Raji (cell line): ENCODE data around the gene ASB16.

Source experiments
- POLR2A ChIP-seq: IDR thresholded peaks from 2 replicates; pipeline ENCODE4 v1.6.1; 2011; ENCODE audit warnings: low read depth, low read length, control low read depth; ENCODE audit not compliant: insufficient read depth

The ASB16 gene

GRCh38 chr17:44144966-44145739, 25.4 kb upstream of the ASB16 start:
- no peak for TF ChIP-seq POLR2A

GRCh38 chr17:44146375-44147346, 23.8 kb upstream of the ASB16 start:
- no peak for TF ChIP-seq POLR2A

- no peak for TF ChIP-seq POLR2A
Observed at GRCh38 chr17:44147812-44148211, 22.7 kb upstream of the ASB16 start.

- no peak for TF ChIP-seq POLR2A
Observed at GRCh38 chr17:44149750-44150329, 20.7 kb upstream of the ASB16 start.

- TF ChIP-seq POLR2A: no peak
Observed at GRCh38 chr17:44152875-44153274, 17.6 kb upstream of the ASB16 start.

- TF ChIP-seq POLR2A: no peak
Observed at GRCh38 chr17:44155488-44155887, 15.0 kb upstream of the ASB16 start.

GRCh38 chr17:44159519-44160210, 10.8 kb upstream of the ASB16 start:
- TF ChIP-seq POLR2A: no peak

- TF ChIP-seq POLR2A: no peak
Observed at GRCh38 chr17:44164476-44164875, 6.0 kb upstream of the ASB16 start.

- TF ChIP-seq POLR2A: no peak
Observed at GRCh38 chr17:44167181-44167861, 3.2 kb upstream of the ASB16 start.

- TF ChIP-seq POLR2A: no peak
Observed at GRCh38 chr17:44170135-44170498, 387 bp upstream of the ASB16 start.

- TF ChIP-seq POLR2A: no peak
Observed at GRCh38 chr17:44171931-44172455, 1.5 kb downstream of the ASB16 start.

- TF ChIP-seq POLR2A: no peak
Observed at GRCh38 chr17:44174427-44174826, 3.9 kb downstream of the ASB16 start.

- TF ChIP-seq POLR2A: no peak
Observed at GRCh38 chr17:44176257-44176656, 5.8 kb downstream of the ASB16 start.
